ENCODE data around the gene C19orf12. TPM values are rescaled to one million over a fixed set of nuclear protein-coding genes. Genes with fewer than 3 reads are reported as not detected.
"Not testable (repeated sequence)": the region's sequence is repeated elsewhere in the genome, so short reads cannot be mapped to it uniquely, and the experiment has no call there.

The C19orf12 gene
- total and polyA plus RNA-seq, 2 of the 13 experiments (the other 11 are each of a cell fraction or from before 2014, with no cell fraction given) = 17.7 to 34.4 TPM

GRCh38 chr19:29671393-29672160 lies 43.5 kb downstream of the C19orf12 start (continued):
- TF ChIP-seq UBTF (CRISPR knock-in tag; IDR thresholded peaks at IDR 0.05) = no peak
- no peak for TF ChIP-seq ZNF230 (CRISPR knock-in tag; IDR thresholded peaks at IDR 0.05)
- no peak for TF ChIP-seq ZNF251 (CRISPR knock-in tag; IDR thresholded peaks at IDR 0.05)
- peak; percentile 72 for TF ChIP-seq FOSL2 (CRISPR knock-in tag; IDR thresholded peaks at IDR 0.05)
- no peak for TF ChIP-seq MBD4 (IDR thresholded peaks at IDR 0.05; ENCODE audit: borderline replicate concordance, low read length)
- peak; percentile 23; the same call in 1 of the 2 replicates for TF ChIP-seq NFE2L2 (IDR thresholded peaks at IDR 0.05; ENCODE audit: low read length)
- TF ChIP-seq SRSF4 (IDR thresholded peaks at IDR 0.05; ENCODE audit: low read depth, low read length, poor library complexity, severe bottlenecking) = no peak
- no peak for TF ChIP-seq SOX13 (IDR thresholded peaks at IDR 0.05)
- peak in 1 of 2 experiments; percentile 20; a peak in 1 of 4 replicates for TF ChIP-seq SOX13 (CRISPR knock-in tag; conservative IDR thresholded peaks at IDR 0.05 in 1 of 2, IDR thresholded peaks at IDR 0.05 in 1 of 2)
- TF ChIP-seq BHLHE40 (IDR thresholded peaks at IDR 0.05; ENCODE audit: low read length) = peak; percentile 51; the same call in 1 of the 2 replicates

GRCh38 chr19:29671026-29671392 lies 44.1 kb downstream of the C19orf12 start:
- H2AFZ ChIP-seq (ENCODE audit: low read length); FAIRE-seq; in situ Hi-C loops (cut with HindIII; ENCODE audit: extremely low pct_ligation_motif_present, low pct_unique_long_range_greater_than_20kb); H3K9ac ChIP-seq (ENCODE audit: insufficient read depth, low read depth, low read length); intact Hi-C loops (cut with micrococcal nuclease; ENCODE audit: unreplicated experiment); H3K79me2 ChIP-seq (ENCODE audit: insufficient read depth, low read length); H3K4me2 ChIP-seq (ENCODE audit: low read depth, low read length); H4K20me1 ChIP-seq (ENCODE audit: insufficient read depth, low read length); BruUV-seq (replicated peaks); H3K4me3 ChIP-seq (replicated peaks in 1 of 3; ENCODE audit: insufficient read depth in 1 of 3, low read depth in 2 of 3, low read length in 3 of 3); DNase-seq (ENCODE audit: low spot score); H3K27ac ChIP-seq (ENCODE audit: extremely low read length, insufficient read depth, low read length); H3K9me3 ChIP-seq (ENCODE audit: low read length); CTCF ChIA-PET (ENCODE audit: low intra/inter-chr PET ratio, low total read pairs); ATAC-seq; H3K27me3 ChIP-seq (ENCODE audit: control insufficient read depth in 1 of 2, insufficient read depth in 2 of 2, low read length in 2 of 2): not testable (repeated sequence)
- POLR2A ChIA-PET = interaction anchor here (0.8 to 2.3 kb wide), 2 partner anchors 37 to 65 kb away, joined by 3 to 6 read pairs; partner anchors contain the start of gene POP4
- Histone ChIP-seq H3K4me1 (ENCODE audit: insufficient read depth, low read length) (peaks cover 45% of the 10 kb centered on the region), H3K36me3 (replicated peaks in 1 of 2; ENCODE audit: control insufficient read depth in 1 of 2, insufficient read depth in 2 of 2, low read length in 2 of 2) (peaks cover 0 to 12% of the 10 kb centered on the region in 2 experiments; a peak in 2 of 5 replicates)
- WGBS (ENCODE audit: low lambda C conversion rate) = 90% methylated on average over 6 of the region's 6 CpGs
